Stimulated activated CD8-positive, alpha-beta memory T cell treated with anti-CD3 and anti-CD28 coated beads, Interleukin-12 subunit alpha, Interleukin-12 subunit beta, amount 100 ng/mL, for 1 hour (primary cell): ENCODE results near the gene PPP1R1C.
"Not testable (repeated sequence)": the region's sequence is repeated elsewhere in the genome, so short reads cannot be mapped to it uniquely, and the experiment has no call there.

Source experiments
- DNase-seq: peaks from one replicate; pipeline ENCODE4 v3.0.0-alpha.2; 2020; ENCODE audit warnings: low read depth

PPP1R1C gene, protein sequence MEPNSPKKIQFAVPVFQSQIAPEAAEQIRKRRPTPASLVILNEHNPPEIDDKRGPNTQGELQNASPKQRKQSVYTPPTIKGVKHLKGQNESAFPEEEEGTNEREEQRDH

DNA sequence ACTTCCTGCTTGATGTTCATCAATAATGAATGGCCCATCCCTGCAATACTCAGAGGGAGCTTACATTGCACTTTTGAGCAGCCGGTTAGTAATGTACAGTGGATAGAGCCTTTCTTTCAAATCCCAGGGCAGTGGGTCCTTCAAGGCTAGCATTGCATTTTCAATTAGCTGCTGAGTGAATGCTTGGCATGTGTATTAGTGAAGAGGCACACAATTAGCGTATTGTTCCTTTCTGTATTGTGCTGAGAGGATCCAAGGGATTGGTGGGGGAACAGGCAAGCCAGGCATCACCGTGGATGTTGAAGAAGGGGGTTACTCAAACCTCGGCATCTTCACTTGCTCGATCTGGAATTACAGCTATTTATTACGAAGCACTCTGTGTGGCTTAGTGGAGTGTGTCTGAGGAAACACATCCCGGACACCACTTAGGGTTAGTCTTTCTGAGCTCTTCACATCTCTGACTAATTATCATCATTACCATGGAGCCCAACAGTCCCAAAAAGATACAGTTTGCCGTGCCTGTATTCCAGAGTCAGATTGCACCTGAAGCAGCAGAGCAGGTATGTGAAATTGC is at the start of gene PPP1R1C:
PPP1R1C (plus strand) TSS at position 222 of the 574 bp plus-strand sequence; CDS start at position 480, 258 bp downstream.
- no peak for DNase-seq

DNA sequence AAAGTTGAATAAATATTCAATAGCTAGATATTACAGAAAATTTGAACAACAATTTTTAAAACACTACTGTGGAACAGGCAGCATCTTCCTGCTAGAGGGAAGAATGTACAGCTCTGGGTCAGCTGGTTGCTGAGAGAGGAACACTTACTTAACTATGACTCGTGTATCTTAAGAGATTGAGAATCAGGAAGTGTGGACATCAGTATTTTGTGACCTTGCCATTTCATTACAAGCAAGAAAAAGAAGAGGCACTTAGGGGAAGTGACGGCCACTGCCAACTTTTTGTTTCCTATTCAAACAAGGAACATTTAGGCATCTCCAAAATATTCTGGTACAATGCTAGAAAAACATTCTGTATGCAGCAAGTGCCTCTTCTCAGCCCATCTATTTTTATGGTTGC is 48.2 kb upstream of the PPP1R1C start:
- no peak for DNase-seq

DNA sequence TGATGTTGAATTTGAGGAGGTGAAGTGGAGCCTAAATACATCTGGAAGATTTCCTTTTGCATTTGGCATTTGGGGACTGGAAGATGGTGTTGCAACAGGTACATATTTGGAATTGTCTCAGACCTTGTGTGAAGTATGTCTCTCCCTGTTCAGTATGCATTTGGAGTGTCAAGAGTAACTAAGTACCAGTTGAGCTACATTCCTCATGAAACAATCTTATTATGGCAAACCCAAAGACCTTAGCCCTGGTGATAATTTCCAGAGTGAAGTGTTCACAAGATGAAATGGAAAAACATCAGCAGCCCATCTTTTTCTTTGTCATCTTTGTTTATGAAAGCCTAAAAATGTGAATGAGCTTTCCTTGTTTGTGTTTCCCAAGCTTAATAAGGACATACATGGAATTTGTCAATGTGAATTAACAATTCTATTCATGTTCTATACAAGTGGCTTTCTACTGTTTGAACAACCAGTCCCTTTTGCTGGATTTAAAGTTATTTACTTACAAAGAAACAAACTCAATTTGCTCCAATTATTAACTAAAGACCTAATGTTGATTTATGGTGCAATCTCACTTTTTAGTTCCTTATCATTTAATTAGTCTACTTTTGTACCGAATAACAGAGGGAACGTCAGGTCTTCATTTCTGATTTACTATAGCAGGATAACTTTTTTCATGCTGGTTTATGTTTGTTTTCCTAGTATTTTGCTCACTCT is 42.1 kb upstream of the PPP1R1C start:
- no peak for DNase-seq

DNA sequence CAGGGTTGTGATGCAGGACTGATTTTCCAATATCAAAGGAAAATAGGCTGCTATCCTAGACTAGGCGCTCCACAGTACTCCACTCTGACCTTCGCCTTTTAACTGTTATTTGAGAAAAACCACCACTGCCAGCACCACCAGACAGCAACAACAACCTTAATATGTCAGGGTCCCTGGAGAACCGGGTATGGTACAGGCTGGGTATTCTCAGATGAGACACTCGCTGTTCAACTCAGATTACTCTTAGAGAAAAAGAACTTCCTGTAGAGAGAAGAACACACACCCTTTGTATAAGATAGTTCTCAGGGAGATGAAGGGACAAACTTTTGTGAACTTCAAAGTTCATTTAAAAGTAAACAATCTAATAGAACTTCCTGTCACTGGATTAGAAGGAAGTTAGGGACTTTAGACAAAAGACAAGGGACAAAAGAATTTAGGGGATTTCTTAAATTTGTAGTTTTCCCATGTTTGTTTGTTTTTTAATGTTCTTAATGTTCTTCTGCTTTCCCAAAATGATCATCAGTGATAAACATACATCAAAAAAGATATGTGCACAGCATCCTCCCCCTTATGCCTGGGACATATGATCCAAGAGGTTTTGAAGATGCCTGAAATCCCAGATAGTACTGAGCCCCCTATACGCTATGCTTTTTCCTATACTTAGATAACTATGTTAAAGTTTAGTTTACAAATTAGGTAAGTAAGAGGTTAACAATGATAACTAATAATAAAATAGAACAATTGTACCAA is 41.3 kb upstream of the PPP1R1C start:
- no peak for DNase-seq

DNA sequence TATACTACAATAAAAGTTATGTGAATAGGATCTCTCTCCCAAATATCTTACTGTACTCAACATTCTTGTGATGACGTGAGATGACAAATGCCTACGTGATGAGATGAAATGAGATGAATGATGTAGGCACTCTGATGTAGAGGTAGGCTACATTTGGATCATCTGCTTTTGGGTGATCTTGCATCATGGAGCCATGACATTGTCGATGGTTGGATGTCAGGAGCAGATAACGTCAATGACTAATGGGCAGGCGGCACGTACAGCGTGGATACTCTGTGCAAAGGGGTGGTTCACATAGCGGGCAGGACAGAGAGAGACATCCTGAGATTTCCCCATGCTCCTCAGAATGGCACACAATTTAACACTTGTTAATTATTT is 40.8 kb upstream of the PPP1R1C start:
- DNase-seq = no peak

DNA sequence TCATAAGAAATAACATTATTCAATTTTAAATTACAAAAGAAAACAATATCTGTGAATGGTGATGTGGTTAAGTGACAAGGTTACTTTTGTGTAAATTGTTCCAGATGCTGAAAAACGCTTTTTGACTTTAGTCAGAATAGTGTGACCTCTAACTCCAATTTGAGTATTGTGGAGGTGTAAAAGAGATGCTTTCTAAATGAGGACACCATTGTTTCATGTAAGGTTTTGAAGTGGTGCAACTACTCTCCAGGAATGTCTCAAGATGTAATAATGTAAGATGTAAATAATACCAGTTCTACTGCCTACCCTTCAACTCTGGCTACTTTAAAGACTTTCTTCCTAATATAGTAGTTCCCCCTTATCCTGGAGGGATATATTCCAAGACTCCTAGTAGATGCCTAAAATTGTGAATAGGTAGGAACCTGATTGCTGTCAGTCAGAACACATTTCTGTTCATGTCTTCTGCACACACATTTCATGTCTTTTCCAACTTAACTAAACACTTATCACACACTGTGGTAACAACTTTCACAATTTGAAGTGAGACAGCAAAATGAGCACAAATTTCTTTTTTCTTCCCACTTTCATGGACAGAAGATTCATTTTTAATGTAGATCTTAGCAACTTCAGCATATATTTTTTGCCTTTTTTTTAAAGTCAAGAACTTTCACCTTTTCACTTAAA is 39.1 kb upstream of the PPP1R1C start:
- DNase-seq = no peak

DNA sequence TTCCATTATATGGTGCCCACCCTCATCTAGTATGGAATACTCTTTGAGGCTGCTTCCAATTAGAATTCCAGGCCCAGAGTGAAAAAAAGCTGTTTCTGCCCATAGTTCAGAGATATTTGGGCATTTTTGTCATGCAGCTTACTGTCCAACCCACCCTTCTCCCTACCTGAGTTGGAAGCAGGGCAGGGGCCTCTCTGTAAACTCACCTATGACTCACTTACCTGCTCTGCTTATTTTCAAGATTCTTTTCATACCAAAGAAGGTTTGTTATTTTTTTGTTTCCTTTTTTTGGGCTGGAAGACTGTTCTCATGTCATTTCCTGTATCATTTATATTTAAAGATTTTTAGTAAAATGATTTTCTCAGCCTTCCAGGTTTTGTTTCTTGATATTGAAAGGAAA is 38.4 kb upstream of the PPP1R1C start:
- DNase-seq = no peak

- no peak for DNase-seq
These were observed 37.4 kb upstream of the PPP1R1C start for GRCh38 chr2:181948227-181948626.

DNA sequence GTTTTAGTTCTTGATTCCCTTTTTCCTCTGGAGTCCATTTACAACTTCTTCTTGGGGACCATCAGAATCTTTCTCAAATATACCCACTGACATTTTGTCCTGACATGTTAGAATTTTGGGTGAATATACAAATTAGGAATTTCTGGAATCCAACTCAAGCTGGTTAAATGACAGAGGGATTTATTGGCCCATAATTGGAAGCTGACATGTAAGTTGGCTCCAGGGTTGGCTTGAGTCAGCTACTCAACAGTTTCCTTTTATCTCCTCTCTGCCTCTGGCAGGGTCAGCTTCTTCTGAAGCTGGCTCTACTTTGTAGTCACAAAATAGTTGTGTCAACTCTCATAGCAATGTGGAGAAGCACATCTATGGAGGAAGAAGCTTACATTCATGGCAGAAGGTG is 36.6 kb upstream of the PPP1R1C start:
- DNase-seq = no peak

- DNase-seq = no peak
These were observed 33.0 kb upstream of the PPP1R1C start for GRCh38 chr2:181952404-181953226.

DNA sequence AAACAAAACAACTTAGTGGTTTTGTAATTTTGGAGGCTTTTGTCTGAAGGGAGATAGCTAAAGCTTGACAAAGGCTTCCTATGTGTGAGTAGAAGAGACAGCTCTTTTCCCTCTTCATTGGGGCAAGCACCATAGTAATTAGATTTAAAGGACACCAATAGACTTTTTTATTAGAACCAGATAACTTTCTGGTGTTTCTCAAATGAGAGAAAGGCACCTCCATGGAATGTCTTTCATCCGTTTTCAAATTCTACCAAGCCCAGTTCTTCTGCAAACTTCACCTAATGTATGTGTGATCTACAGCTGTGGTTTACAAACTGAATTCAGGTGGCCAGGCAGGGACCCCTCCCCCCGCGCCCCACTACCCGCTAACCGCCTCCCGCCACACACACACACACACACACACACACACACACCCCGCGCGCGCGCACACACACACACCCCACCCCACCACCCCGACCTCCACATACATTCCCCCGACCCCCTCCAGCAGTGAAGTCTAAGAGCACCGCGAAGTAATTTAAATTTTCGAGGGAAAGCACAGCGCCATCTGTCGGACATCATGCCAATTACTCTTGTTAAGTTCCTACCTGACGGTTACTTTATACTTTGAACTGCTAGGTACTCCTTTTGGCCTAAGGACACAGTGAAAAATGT is 31.6 kb upstream of the PPP1R1C start:
- peak; percentile 53 for DNase-seq

DNA sequence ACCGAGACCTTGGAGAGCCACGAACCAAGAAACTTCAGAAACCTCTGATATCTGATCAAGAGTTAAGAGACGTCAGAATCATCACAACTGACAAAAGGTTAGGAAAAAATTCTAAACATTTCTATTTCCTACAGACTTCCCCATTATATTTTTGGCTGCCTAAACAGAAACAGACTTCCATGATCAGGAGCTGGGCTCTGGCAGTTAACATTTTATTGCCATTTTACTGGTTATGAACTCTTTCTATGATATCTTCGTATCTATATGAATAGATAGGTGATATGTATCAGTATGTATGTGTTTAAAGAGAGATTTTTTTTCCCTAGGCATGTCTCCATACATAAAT is 31.1 kb upstream of the PPP1R1C start:
- DNase-seq = no peak

DNA sequence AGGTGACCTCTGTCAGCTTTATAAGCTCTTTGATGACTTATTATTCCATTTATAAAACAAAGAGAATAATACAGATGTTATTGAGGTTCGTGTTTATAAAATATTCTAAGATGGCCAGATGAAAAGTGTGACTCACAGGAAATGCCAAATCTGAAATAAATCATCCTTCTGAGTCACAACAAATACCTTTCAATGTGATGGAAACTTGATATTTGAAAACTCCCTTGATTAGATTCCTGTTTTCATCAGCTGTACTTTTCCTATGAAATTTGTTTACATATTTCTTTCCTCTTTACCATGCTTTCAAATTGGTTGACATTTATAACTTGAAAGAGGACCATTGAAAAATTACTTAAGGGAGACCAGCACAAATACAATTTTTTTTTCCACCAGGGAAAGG is 30.6 kb upstream of the PPP1R1C start:
- no peak for DNase-seq

DNA sequence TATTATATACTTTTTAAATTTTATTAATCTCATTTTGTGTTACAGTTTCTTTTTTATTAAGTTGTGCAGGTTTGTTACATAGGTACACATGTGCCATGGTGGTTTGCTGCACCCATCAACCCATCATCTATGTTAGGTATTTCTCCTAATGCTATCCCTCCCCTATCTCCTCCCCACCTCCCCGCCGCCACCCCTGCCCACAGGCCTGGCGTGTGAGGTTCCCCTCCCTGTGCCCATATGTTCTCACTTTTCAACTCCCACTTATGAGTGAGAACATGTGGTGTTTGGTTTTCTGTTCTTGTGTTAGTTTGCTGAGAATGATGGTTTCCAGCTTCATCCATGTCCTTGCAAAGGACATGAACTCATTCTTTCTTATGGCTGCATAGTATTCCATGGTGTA is 29.8 kb upstream of the PPP1R1C start:
- not testable (repeated sequence) for DNase-seq

DNA sequence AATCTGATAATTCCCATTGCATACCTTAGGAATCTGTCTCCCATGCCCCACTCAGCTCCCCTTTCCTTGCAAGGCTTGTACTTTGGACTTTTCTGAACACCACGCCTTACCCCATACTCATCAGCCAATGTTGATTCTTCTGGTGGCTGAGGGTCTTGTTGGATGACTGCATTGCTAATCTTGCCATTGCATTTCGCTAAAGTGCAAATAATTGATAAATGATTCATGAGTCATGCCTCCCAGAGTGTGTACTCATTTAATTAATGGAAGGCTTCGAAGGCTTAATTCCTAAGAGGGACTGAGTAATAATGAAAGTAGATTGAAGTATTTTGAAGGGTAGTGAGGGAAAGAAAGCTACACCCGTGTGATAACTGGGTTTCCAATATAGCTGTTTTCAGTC is 28.0 kb upstream of the PPP1R1C start:
- no peak for DNase-seq

GRCh38 chr2:181958726-181959125 is 26.9 kb upstream of the PPP1R1C start:
- DNase-seq = no peak

DNA sequence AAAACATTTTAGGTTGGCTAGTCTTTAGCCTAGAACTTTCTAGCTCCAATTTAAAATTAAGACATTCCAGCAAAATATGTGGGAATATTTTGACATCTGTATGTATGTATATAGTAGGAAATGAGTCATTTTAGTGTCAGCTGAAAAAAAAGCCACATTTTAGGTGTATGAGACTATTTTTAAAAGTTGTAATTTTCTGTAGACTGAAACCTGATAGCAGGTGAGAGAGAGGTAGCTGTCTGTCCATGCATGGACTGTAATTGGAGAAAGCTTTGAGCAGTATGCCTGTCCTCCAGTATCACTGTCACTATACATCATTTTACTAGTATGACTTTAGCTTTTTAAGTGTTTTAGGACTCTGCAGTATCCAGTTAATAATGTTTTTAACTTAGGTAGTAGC is 26.1 kb upstream of the PPP1R1C start:
- no peak for DNase-seq

- not testable (repeated sequence) for DNase-seq
These were observed 24.5 kb upstream of the PPP1R1C start for GRCh38 chr2:181961167-181961566.

DNA sequence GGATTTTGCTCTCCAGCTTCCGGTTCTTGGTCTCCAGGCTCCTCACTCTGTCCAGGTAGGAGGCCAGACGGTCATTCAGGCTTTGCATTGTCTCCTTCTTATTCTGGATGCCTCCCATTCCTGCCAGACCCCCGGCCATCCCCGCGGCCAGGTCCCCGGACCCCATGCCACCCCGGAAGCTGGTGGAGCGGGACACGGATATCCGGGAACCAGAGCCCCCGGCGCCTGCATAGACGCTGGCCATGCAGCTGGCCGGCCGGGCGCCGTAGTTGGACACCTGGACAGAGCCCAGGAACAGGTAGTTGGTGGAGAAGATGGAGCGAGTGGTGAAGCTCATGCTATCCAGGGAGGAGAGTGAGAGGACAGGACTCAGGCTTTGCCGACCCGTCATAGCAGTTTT is 23.5 kb upstream of the PPP1R1C start:
- no peak for DNase-seq

- DNase-seq = no peak
These were observed 15.4 kb upstream of the PPP1R1C start for GRCh38 chr2:181970160-181970794.

GRCh38 chr2:181971032-181971431 is 14.6 kb upstream of the PPP1R1C start:
- no peak for DNase-seq
